Ishikawa (cell line): ENCODE measurements around the gene DNAJC5.

Experiments
- CREB1 ChIP-seq: IDR thresholded peaks from 2 replicates; pipeline ENCODE4 v1.6.1; 2012; ENCODE audit warnings: low read depth
- MAX ChIP-seq: IDR thresholded peaks from 2 replicates; pipeline ENCODE4 v1.6.1; 2012
- RAD21 ChIP-seq: IDR thresholded peaks from 2 replicates; pipeline ENCODE4 v1.6.1; 2012; ENCODE audit warnings: low read depth
- TAF1 ChIP-seq: IDR thresholded peaks from 2 replicates; pipeline ENCODE4 v1.6.1; 2012; ENCODE audit warnings: low read depth, mild to moderate bottlenecking
- TEAD4 ChIP-seq: IDR thresholded peaks from 2 replicates; pipeline ENCODE4 v1.6.1; 2012
- YY1 ChIP-seq: IDR thresholded peaks from 2 replicates; pipeline ENCODE4 v1.6.1; 2012; ENCODE audit warnings: low read depth
- ZBTB7A ChIP-seq: IDR thresholded peaks from 2 replicates; pipeline ENCODE4 v1.6.1; 2012; ENCODE audit warnings: low read depth
- TF ChIP-seq, protein P1 (sequence below): IDR thresholded peaks from 2 replicates; pipeline ENCODE4 v1.6.1; 2012; ENCODE audit warnings: low read depth, mild to moderate bottlenecking
- TF ChIP-seq, protein P2 (sequence below): IDR thresholded peaks from 2 replicates; pipeline ENCODE4 v1.6.1; 2012

DNA sequence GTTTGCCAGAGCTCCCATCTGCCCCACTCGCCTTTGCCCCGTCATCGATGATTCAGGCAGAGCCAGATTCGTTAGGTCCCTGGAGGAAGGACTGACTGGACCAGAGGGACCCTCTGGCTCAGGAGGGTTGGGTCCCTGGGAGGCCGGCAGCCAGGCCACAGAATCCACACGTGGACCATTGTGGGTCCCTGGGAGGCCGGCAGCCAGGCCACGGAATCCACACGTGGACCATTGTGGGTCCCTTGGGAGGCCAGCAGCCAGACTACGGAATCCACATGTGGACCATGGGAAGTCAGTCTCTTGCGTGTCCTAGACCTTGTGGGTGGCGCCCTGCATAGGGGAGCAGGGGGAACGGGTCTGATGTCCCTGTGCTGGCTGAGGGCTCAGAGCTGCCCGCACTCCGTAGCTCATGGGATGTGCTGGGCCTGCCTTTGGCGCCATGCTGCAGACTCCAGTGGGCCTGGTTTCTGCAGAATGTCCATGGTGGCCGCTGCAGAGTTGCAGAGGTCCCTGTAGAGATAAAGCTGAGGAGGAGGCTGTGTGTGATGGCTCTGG is 37.8 kb downstream of the DNAJC5 start:
- TF ChIP-seq, protein P1, sequence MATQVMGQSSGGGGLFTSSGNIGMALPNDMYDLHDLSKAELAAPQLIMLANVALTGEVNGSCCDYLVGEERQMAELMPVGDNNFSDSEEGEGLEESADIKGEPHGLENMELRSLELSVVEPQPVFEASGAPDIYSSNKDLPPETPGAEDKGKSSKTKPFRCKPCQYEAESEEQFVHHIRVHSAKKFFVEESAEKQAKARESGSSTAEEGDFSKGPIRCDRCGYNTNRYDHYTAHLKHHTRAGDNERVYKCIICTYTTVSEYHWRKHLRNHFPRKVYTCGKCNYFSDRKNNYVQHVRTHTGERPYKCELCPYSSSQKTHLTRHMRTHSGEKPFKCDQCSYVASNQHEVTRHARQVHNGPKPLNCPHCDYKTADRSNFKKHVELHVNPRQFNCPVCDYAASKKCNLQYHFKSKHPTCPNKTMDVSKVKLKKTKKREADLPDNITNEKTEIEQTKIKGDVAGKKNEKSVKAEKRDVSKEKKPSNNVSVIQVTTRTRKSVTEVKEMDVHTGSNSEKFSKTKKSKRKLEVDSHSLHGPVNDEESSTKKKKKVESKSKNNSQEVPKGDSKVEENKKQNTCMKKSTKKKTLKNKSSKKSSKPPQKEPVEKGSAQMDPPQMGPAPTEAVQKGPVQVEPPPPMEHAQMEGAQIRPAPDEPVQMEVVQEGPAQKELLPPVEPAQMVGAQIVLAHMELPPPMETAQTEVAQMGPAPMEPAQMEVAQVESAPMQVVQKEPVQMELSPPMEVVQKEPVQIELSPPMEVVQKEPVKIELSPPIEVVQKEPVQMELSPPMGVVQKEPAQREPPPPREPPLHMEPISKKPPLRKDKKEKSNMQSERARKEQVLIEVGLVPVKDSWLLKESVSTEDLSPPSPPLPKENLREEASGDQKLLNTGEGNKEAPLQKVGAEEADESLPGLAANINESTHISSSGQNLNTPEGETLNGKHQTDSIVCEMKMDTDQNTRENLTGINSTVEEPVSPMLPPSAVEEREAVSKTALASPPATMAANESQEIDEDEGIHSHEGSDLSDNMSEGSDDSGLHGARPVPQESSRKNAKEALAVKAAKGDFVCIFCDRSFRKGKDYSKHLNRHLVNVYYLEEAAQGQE = no peak
- TF ChIP-seq CREB1 (no peak), YY1 (no peak), MAX (no peak), ZBTB7A (no peak), RAD21 (no peak), TEAD4 (no peak), TAF1 (no peak)
- TF ChIP-seq, protein P2, sequence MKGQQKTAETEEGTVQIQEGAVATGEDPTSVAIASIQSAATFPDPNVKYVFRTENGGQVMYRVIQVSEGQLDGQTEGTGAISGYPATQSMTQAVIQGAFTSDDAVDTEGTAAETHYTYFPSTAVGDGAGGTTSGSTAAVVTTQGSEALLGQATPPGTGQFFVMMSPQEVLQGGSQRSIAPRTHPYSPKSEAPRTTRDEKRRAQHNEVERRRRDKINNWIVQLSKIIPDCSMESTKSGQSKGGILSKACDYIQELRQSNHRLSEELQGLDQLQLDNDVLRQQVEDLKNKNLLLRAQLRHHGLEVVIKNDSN = no peak
